ENCODE results near the gene KLK11.

KLK11 gene

GRCh38 chr19:51070334-51071094, 44.1 kb upstream of the KLK11 start:
- ATAC-seq (ENCODE audit: insufficient read depth, low read depth) (no peak), DNase-seq (no peak)
- peaks cover 2% of the 10 kb centered on the region for H3K9me3 ChIP-seq (ENCODE audit: insufficient read depth, low read length, severe bottlenecking)
- no peak overlapping the region for H2AFZ ChIP-seq (ENCODE audit: low read depth, low read length)
- H3K27me3 ChIP-seq (ENCODE audit: insufficient read depth, low read length, poor library complexity) = no peaks in the 10 kb centered on the region
- H3K27ac ChIP-seq (ENCODE audit: low read length) = no peak overlapping the region
- no peaks in the 10 kb centered on the region for H3K36me3 ChIP-seq (ENCODE audit: insufficient read depth, low read length)
- no peaks in the 10 kb centered on the region for H3K4me1 ChIP-seq (ENCODE audit: insufficient read depth, low read length)
- no peak overlapping the region for H3K9ac ChIP-seq (ENCODE audit: low read depth, low read length)
- no peak overlapping the region for H3K4me3 ChIP-seq (ENCODE audit: low read depth in 1 of 2, low read length in 2 of 2)
- TF ChIP-seq EZH2 (IDR thresholded peaks at IDR 0.05; ENCODE audit: borderline replicate concordance, low read depth, low read length, severe bottlenecking) (no peak), CTCF (IDR thresholded peaks at IDR 0.05; ENCODE audit: borderline replicate concordance, extremely low read depth, low read length, poor library complexity, severe bottlenecking) (no peak)
- H4K20me1 ChIP-seq (ENCODE audit: insufficient read depth, low read length) = no peaks in the 10 kb centered on the region
- no peaks in the 10 kb centered on the region for H3K79me2 ChIP-seq (ENCODE audit: insufficient read depth, low read length)
- H3K4me2 ChIP-seq (ENCODE audit: insufficient read depth, low read length) = no peak overlapping the region

- no peak overlapping the region for H3K4me2 ChIP-seq (ENCODE audit: insufficient read depth, low read length)
- no peak for DNase-seq
Measured at GRCh38 chr19:51066393-51067186, 40.2 kb upstream of the KLK11 start.

GRCh38 chr19:51065221-51065960, 39.0 kb upstream of the KLK11 start:
- ATAC-seq (ENCODE audit: insufficient read depth, low read depth) (no peak), DNase-seq (no peak)
- H3K9me3 ChIP-seq (ENCODE audit: insufficient read depth, low read length, severe bottlenecking) = no peaks in the 10 kb centered on the region
- no peaks in the 10 kb centered on the region for H3K27me3 ChIP-seq (ENCODE audit: insufficient read depth, low read length, poor library complexity)
- no peak overlapping the region for H3K4me3 ChIP-seq (ENCODE audit: low read depth in 1 of 2, low read length in 2 of 2)
- TF ChIP-seq EZH2 (IDR thresholded peaks at IDR 0.05; ENCODE audit: borderline replicate concordance, low read depth, low read length, severe bottlenecking) = no peak
- no peak for TF ChIP-seq CTCF (IDR thresholded peaks at IDR 0.05; ENCODE audit: borderline replicate concordance, extremely low read depth, low read length, poor library complexity, severe bottlenecking)
- H3K36me3 ChIP-seq (ENCODE audit: insufficient read depth, low read length) = no peaks in the 10 kb centered on the region
- H3K27ac ChIP-seq (ENCODE audit: low read length) = no peak overlapping the region
- no peaks in the 10 kb centered on the region for H4K20me1 ChIP-seq (ENCODE audit: insufficient read depth, low read length)
- H3K79me2 ChIP-seq (ENCODE audit: insufficient read depth, low read length) = no peaks in the 10 kb centered on the region
- no peak overlapping the region for H3K9ac ChIP-seq (ENCODE audit: low read depth, low read length)
- H3K4me1 ChIP-seq (ENCODE audit: insufficient read depth, low read length) = no peaks in the 10 kb centered on the region
- no peak overlapping the region for H2AFZ ChIP-seq (ENCODE audit: low read depth, low read length)
- H3K4me2 ChIP-seq (ENCODE audit: insufficient read depth, low read length) = no peak overlapping the region

More at GRCh38 chr19:51066393-51067186, 40.2 kb upstream of the KLK11 start:
- Histone ChIP-seq H3K27me3 (ENCODE audit: insufficient read depth, low read length, poor library complexity) (no peaks in the 10 kb centered on the region), H3K4me3 (ENCODE audit: low read depth in 1 of 2, low read length in 2 of 2) (no peak overlapping the region), H2AFZ (ENCODE audit: low read depth, low read length) (no peak overlapping the region), H3K36me3 (ENCODE audit: insufficient read depth, low read length) (no peaks in the 10 kb centered on the region), H3K9ac (ENCODE audit: low read depth, low read length) (no peak overlapping the region), H3K4me1 (ENCODE audit: insufficient read depth, low read length) (no peaks in the 10 kb centered on the region), H4K20me1 (ENCODE audit: insufficient read depth, low read length) (no peaks in the 10 kb centered on the region), H3K27ac (ENCODE audit: low read length) (no peak overlapping the region), H3K79me2 (ENCODE audit: insufficient read depth, low read length) (no peaks in the 10 kb centered on the region), H3K9me3 (ENCODE audit: insufficient read depth, low read length, severe bottlenecking) (no peaks in the 10 kb centered on the region)
- no peak for ATAC-seq (ENCODE audit: insufficient read depth, low read depth)
- TF ChIP-seq CTCF (IDR thresholded peaks at IDR 0.05; ENCODE audit: borderline replicate concordance, extremely low read depth, low read length, poor library complexity, severe bottlenecking) (no peak), EZH2 (IDR thresholded peaks at IDR 0.05; ENCODE audit: borderline replicate concordance, low read depth, low read length, severe bottlenecking) (no peak)
